Measurements from ENCODE around the gene TMTC2.
"Not testable (repeated sequence)": the region's sequence is repeated elsewhere in the genome, so short reads cannot be mapped to it uniquely, and the experiment has no call there.

TMTC2 gene

DNA sequence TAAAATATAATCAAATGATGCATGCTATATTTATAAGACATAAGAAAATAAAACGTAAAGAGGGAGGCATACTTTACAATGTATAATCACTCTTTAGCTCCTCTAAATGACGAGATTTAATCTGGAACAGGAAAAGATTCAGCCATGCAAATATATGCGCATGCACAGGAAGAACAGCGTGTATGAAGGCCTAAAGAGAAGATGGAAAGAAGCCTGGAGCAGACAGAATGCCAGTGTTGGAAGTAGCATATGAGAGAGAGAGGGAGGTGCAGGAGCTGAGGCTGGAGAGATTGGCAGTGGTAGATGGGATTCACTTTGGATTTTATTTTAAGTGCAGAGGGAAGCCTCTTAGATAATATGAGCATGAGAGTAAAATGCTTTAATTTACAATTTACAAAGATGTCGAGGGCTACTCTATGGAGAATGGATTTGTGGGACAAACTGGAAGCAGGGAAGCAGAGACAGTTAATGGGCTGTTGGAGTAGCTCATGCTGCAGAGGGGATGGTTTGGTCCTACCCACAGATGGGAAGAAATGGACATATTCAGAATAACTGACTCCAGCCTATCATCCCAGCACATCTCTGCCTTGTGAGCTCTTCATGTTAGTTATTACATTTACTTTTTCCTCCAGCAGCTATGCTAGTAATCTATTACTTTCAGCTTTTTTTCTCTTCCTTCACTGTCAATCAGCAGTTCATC is 411.1 kb downstream of the TMTC2 start:
- no peak for FAIRE-seq

DNA sequence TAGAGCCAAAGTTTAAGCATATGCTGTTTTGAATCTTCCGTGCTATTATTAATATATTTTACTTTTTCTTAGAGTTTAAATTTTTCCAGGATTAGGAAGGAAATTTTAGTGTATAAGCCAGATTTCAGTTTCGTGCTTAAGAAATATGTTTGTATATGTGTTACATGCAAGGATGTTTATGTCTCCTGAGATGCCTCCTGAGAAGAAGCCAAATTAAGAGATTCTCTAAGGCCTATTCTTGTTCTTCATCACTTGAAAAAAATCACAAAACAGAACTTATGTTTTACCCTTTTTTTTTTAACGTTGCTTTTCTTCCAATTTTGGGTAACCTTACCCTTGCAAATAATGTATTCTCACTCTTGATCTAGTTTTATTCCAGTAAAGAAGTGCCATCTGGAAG is 412.7 kb downstream of the TMTC2 start:
- FAIRE-seq, result no peak

DNA sequence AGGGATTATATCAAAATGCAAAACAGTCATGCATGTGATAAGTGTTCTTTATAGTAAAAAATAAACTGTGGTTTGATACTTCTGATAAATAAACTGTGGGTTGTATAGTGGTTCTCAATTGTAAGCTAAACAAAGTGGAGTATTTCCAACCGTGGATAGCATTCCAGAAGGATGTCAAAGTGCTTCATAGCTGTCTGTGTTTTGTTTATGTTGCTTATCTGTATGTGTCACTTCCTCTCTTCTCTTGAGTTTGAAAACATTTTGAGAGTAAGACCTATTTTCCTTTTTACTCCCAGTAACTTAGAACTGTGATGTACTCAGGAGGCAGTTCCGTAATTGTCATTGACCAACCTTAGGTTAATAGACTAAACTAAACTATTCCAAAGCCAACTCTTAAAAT is 415.8 kb downstream of the TMTC2 start:
- FAIRE-seq, result no peak

DNA sequence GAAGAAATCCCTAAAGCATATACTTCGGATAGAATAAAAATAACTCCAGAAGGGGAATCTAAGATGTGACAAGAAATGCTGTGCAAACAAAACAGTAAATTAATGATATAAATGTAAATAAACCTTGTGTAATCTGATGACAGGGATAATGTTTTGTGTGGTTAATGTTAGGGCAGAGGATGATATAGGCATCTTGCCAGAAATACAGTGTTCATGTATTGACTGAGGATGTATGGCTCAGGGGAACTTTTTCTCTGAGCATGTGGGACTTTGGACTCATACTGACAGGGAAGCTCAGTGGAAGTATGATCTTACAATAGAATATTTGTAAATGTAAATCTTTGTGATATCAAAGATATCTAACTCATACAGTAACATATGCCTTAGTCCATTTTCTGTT is 420.2 kb downstream of the TMTC2 start:
- FAIRE-seq, result no peak

DNA sequence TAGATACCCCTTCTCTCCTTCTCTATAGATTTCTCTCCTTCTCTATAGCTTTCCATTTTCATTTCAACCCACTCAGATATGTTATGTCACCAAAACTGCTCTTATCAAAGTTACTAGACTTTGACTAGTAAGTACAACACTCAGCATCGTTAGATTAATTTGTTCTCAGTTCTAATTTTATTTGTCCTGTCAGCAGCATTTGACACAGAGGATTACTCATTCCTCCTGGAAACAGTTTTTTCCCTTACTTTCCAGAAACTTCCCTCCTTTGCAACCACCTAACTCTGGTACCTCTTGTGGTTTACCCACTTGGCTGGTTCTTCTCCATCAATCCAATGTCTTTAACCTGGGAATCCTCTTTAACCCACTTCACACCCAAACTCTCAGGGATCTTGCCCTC is 423.7 kb downstream of the TMTC2 start:
- no peak for FAIRE-seq

DNA sequence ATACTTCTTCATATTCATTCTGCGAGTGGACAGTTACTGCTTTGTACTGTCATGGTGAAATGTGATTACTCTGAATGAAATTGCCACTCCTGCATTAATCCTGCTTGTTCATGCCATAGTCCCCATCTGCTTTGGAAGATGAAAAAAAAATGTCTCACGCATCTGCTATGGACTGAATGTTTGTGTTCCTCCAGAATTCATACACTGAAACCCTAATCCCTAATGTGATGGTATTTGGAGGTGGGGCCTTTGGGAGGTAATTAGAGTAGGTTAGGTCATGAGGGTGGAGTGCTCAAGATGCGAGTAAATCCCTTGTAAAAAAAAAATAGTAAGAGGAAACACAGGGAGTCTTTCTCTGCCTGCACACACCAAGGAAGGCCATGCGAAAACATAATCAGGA is 427.2 kb downstream of the TMTC2 start:
- FAIRE-seq, result no peak

DNA sequence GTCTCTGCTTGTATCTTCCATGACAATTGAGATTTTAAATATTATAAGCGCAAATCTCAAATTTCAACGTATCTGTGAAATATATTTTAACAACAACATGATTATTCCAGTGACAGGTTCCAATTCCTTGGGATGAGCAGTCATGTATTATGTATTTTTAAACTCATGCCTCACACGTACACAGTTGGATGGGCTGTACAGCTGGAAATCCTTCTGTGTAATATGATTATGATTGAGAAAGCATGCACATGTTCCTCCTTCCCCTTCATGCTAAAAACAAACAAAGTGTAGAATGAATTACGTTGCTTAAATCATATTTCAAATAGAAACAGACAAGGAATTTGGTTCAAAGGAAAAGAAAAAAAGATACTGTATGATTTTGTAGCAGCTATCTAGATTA is 428.3 kb downstream of the TMTC2 start:
- no peak for FAIRE-seq

DNA sequence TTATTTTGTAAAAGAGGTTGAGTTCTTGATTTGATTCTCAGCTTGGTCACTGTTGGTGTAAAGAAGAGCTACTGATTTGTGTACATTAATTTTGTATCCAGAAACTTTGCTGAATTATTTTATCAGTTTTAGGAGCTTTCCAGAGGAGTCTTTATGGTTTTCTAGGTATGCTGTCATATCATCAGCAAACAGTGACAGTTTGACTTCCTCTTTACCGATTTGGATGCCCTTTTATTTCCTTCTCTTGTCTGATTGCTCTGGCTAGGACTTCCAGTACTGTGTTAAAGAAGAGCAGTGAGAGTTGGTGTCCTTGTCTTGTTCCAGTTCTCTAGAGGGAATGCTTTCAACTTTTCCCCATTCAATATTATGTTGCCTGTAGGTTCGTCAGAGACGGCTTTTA is 431.2 kb downstream of the TMTC2 start:
- not testable (repeated sequence) for FAIRE-seq

DNA sequence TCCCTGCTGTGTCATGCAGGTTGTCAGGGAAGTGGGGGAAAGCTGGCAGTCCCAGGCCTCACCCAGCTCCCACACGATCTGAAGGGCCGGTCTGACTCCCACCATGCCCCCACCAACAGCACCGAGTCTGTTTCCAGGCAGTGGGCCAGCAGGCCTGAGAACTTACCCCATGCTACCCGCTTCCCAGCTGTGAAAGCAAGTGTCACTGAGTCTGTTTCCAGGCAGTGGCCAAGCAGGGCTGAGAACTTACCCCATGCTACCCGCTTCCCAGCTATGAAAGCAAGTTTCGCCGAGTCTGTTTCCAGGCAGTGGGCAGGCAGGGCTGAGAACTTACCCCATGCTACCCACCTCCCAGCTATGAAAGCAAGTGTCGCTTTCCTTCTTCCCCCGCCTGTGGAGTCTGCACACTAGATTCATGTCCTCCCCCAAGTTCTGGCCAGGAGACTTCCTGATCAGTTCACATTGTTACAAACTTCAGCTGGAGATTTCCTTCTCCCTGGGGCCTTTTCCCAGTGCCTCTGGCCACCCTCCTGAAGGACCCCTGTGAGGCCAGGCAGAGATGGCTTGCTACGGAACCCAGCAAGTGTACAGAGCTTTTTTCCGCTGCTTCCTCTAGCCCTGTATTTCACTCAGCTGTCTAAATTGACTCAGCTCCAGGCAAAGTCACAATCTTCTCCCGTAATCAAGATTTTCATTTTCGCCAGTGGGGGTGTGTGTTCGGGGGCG is 435.4 kb downstream of the TMTC2 start:
- no peak for FAIRE-seq

DNA sequence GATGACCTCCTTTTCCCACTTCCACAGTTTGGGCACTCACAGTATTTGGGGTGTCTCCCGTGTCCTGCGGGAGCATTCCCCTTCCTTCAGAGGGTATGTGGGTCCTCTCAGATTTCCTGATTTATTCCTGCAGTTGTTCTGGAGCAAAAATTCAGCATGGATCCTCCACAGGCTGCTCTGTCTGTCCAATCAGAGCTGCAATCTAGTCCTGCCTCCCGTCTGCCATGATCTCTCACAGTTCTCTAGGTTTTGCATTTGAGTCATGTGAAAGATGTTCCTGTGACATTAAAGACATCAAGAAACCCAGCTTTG is 435.9 kb downstream of the TMTC2 start:
- no peak for FAIRE-seq

DNA sequence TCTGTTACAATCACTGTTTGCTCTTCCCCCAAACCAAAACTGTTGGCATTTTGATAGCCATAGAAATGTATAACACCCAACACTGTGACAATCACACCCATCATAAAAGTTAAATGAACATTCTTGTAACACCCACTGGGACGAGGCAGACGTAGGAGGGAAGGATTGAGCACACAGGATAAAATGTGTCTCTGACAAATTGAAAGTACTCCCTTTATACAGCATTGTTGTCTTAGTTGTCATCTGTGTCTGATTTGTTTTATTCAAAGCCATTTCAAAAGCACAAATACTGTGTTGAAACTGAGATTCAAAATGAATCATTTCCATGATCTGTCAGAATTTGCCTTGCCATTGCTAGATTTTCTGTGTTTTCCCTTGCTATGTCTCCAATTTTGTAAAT is 436.3 kb downstream of the TMTC2 start:
- no peak for FAIRE-seq

DNA sequence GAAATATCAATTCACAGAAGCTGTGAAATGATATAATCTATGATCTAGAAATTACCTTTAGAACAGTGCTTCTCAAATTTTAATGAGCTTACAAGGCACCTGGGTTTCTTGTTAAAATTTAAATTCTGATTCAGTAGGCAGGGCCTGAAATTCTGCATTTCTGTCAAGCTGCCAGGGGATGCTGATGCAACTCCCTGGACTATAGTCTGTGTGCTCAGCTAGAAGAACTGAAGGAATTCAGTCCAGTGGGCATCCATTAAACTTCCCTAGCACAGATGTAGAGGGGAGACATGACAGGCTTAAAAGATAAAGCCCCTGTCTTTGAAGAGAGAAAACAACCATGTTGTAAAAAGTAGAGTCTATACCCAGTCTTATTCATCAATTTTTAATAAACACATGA is 441.8 kb downstream of the TMTC2 start:
- FAIRE-seq, result no peak

DNA sequence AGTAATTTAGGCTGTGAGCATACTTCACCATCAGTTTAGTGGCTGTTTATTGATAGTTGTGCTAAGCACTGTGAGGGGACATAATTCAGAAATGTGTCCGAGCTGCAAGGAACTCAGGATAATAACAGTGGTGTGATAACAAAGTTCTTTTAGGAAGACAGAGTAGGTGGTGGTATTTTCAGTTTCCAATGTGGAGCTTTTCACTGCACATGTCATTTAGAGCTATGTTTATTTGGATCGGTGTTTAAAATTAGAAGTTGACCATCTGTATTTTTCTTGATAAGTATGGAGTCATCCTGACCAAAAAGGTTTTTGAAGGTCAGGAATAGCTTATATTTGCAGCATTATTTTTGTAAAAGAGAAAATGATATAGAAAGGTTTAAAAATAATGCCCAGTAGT is 443.5 kb downstream of the TMTC2 start:
- no peak for FAIRE-seq

DNA sequence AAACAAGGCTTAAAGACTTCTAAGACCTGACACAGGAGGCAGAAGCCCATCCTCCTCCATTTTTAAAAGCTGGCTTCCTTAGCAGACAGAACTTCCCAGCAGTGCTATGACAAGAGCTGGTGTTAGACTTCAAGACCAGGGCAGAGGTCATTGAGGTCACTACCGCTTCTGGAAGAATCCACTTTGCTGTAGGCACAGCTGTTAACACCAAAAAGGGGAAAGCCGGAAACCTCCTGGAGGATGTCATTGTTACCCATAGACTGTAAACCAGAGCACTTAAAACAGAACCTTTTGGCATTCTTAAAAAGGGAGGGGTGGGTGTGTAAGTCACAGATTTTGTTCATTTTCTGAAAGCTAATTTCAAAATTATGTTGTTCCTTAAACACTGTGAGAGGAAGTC is 445.7 kb downstream of the TMTC2 start:
- FAIRE-seq, result no peak

DNA sequence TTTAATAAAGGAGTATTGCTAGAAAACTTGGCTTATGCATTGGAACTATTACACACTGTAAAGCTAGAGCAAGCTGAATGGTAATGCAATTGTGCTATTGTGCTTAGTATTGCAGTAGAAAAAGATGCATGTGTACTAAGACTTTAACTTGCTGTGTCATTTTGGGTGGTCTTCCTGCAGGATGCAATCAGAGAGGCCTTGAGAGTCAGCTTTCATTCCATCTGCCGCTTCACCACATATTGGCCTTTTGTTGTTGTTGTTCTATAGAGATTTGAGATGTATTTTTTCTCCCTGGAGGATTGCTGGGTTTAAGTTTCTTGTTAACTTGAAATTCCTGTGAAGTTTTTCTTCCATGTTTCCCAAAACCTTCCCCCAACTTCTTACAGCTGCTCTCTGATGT is 449.7 kb downstream of the TMTC2 start:
- no peak for FAIRE-seq

DNA sequence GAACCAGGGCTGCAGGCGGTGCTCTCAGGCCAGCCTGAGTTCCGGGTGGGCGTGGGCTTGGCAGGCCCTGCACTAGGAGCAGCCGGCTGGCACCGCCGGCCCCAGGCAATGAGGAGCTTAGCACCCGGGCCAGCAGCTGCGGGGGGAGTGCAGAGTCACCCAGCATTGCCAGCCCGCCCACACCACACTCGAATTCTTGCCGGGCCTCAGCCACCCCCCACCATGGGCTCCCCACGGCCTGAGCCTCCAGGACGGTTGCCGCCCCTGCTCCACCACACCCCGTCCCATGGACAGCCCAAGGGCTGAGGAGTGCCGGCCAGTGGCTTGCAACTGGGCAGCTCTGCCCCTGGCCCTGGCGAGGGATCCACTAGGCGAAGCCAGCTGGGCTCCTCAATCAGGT is 453.4 kb downstream of the TMTC2 start:
- FAIRE-seq, result no peak

DNA sequence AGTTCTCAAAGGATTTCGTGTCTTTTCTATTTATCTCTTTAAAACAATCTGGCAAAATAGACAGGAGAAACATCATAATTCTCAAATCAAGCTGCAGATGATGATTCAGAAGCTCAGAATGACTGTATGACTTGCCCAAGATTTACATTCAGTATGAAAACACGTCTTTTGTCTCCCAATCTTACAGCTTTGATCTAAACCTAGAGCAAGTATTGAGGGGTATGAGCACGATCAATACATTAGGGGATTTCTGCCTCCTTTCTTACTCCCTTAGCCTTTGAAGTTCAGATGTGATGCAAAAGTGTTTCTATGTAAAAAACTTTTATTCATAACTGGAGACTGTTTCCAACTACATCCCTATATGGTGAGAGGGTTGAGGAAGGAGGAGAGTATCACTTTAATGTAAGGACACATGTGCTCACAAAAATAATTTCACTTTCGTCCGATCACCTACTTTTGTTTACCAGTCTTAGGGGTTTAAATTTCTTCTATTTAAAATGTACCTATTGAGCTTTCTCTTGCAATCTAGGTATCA is 454.8 kb downstream of the TMTC2 start:
- FAIRE-seq, result no peak

DNA sequence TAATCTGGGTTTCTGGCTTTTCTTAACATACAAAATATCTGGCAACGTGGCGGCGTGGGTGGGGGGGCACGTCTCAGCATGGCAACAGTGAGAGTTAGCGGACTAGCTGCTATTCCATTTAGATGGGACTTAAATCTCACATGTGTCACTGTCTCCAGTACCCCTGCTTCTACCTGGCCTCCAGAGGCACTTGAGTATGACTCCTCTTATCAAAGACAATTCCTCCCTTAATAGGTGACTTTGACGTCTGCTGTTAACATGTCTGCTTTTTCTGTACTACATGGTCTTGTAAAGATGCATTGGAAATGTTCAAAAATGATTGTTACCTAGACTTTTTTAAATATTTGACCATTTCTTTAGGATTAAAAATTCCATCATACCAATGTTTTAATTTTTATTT is 456.2 kb downstream of the TMTC2 start:
- FAIRE-seq, result no peak

DNA sequence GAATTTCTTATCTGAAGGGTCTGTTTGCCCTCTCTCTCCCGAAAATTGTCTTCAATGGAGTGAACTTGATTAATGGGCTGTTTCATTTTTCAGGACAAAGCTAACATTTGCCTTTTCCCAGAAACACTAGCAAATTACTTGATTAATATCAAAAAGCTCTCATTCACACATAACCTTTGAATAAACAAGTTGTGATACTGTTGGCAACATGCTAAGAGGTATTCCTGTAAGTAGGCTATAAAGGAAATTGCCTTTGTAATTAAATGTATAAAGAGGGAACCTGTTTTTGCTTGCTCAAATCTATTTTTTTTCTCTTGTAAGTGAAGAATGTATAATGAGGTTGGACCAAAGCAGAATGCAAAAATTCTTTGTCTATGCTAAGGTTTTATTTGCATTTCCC is 457.2 kb downstream of the TMTC2 start:
- FAIRE-seq, result no peak

DNA sequence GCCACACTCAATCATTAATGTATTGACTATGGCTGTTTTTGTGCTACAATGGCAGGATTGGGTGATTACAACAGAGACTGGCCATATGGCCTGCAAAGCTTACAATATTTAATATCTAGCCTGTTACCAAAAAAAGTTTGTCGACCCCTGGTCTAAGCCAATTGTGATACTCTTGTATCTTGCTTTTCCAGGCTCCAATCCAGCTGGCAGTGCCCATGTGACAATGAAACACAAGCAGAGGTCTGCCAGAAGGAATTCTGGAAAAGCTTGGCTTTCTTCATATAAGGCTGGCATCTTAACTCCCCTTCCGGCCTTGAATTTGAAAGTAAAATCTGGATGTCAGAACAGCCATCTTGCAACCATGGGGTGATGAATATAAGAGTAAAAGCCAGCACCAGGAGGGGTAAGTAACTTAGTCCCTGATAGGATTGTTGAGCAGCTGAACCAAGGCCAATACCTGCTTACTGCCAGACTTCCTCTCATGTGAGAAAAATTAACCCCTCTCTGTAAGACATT is 458.7 kb downstream of the TMTC2 start:
- FAIRE-seq, result no peak

DNA sequence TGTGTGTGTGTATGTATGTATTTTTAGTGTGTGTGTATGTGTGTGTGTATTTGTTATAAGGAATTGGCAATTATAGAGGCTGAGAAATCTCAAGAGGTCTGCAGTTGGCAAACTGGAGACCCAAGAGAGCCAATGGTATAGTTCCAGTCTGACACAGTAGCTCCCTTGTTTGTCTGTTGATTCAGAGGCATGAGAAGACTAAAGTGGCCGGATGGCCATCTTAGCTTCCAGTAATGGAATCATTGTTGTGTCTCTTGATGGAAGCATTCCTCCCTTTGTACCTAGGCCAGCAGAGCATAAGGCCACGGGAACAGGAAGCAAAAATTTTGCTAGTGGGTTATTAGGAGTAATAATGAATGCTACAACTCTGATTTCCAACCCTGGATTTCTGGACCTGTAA is 460.6 kb downstream of the TMTC2 start:
- FAIRE-seq, result no peak

DNA sequence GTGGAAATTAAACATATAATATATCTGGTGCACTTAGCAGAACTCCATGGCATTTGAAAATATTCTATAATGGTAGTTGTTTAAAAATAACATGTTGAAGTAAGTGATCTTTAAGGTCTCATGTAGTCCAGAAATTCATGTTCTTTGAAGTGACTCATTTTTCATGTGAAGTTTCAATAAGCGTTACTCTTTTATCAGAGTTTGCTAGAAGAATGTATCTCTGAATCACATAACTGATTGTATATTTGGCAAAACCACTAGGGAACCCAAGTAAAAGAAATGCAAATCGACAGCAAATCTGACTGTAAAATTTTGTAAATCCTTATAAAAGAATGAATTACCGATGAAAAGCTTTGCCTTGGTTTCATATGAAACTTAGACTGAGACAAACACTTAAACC is 463.3 kb downstream of the TMTC2 start:
- FAIRE-seq, result no peak

DNA sequence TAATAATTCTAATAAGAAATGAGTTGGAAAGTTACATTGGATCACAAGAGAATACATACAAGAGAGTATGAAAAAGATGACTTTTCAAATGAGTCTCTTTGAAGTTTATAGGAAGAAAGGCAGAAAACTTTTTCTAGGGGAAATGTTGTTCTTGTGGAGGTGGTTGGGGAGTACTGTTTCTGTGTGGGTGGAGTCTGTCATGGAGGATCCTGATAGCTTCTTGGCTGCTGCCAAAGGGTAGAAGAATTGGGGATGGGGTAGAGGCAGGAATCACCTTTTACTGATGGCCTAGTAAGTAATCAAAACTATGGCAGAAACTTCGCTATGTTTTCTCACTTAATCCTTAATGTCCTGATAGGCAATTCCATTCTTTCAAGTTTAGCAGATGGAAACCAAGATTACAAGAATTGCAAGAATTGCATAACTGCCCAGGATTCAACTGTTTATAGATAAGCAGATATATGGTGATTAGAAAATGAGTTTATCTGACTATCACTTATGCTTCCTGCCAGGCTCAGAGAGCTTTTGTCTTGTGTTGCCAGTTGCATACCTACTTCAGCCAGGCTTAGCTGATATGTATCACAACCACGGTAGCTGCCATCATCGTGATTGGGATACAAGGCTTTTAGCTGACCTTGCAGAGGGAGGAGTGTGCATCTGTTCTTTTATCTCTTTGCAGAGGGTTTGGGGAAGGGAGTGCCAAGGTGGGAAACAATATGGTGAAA is 463.9 kb downstream of the TMTC2 start:
- no peak for FAIRE-seq

DNA sequence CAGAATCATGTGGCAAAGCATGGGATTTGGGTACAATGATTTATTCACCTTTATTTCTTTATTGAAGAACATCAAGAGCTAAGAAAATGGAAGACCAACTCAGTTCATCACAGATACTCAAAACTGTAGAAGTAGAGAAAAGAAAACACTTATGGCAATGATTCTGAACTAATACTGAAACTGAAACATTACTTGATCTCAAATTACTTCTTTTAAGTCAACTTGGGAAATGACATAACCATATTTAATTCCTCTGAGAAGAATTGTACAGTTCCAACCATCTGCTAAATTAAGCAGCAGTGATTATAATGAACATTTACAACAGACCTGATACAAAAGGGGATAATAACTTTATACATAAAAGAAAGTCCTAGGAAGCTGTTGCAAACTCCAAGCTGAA is 466.5 kb downstream of the TMTC2 start:
- no peak for FAIRE-seq
